SHP77 treated with DMSO at 0.1 percent for 48 hours (cell line): ENCODE data around the gene PGS1.

Experiments
- DNase-seq: peaks from one replicate; lab custom pipeline; 2025; lab: John Stamatoyannopoulos, UW

The PGS1 gene

GRCh38 chr17:78426293-78426879, 47.9 kb downstream of the PGS1 start:
- no peak for DNase-seq

- DNase-seq: no peak
These were observed 48.7 kb downstream of the PGS1 start for GRCh38 chr17:78427140-78427539.

- no peak for DNase-seq
These were observed 49.7 kb downstream of the PGS1 start for GRCh38 chr17:78428025-78428575.

- DNase-seq: no peak
These were observed 50.6 kb downstream of the PGS1 start for GRCh38 chr17:78428836-78429617.

- no peak for DNase-seq
These were observed 51.2 kb downstream of the PGS1 start for GRCh38 chr17:78429618-78429995.

- no peak for DNase-seq
These were observed 52.6 kb downstream of the PGS1 start for GRCh38 chr17:78430892-78431691.

GRCh38 chr17:78431692-78431958, 53.2 kb downstream of the PGS1 start:
- no peak for DNase-seq

GRCh38 chr17:78432226-78433012, 54.0 kb downstream of the PGS1 start:
- DNase-seq: no peak

- no peak for DNase-seq
These were observed 54.7 kb downstream of the PGS1 start for GRCh38 chr17:78433013-78433727.

- no peak for DNase-seq
These were observed 55.4 kb downstream of the PGS1 start for GRCh38 chr17:78433780-78434335.

GRCh38 chr17:78434455-78435329, 56.2 kb downstream of the PGS1 start:
- peak; percentile 16 for DNase-seq

- DNase-seq: no peak
These were observed 57.0 kb downstream of the PGS1 start for GRCh38 chr17:78435330-78436005.

- DNase-seq: no peak
These were observed 59.2 kb downstream of the PGS1 start for GRCh38 chr17:78437508-78438169.

- no peak for DNase-seq
These were observed 59.8 kb downstream of the PGS1 start for GRCh38 chr17:78438271-78438691.

- DNase-seq: no peak
These were observed 60.4 kb downstream of the PGS1 start for GRCh38 chr17:78438694-78439325.

GRCh38 chr17:78441271-78441971, 63.0 kb downstream of the PGS1 start:
- DNase-seq: no peak

GRCh38 chr17:78442648-78443218, 64.3 kb downstream of the PGS1 start:
- no peak for DNase-seq
